ENCODE measurements around the gene MAEA. TPM values are rescaled to one million over a fixed set of nuclear protein-coding genes. Genes with fewer than 3 reads are reported as not detected.

MAEA gene
- total RNA-seq (2022; extraction: Qiagen RNA extraction; ENCODE audit: low read depth) = 48.8 to 68.1 TPM (median 64.7 TPM) in 5 replicates

DNA sequence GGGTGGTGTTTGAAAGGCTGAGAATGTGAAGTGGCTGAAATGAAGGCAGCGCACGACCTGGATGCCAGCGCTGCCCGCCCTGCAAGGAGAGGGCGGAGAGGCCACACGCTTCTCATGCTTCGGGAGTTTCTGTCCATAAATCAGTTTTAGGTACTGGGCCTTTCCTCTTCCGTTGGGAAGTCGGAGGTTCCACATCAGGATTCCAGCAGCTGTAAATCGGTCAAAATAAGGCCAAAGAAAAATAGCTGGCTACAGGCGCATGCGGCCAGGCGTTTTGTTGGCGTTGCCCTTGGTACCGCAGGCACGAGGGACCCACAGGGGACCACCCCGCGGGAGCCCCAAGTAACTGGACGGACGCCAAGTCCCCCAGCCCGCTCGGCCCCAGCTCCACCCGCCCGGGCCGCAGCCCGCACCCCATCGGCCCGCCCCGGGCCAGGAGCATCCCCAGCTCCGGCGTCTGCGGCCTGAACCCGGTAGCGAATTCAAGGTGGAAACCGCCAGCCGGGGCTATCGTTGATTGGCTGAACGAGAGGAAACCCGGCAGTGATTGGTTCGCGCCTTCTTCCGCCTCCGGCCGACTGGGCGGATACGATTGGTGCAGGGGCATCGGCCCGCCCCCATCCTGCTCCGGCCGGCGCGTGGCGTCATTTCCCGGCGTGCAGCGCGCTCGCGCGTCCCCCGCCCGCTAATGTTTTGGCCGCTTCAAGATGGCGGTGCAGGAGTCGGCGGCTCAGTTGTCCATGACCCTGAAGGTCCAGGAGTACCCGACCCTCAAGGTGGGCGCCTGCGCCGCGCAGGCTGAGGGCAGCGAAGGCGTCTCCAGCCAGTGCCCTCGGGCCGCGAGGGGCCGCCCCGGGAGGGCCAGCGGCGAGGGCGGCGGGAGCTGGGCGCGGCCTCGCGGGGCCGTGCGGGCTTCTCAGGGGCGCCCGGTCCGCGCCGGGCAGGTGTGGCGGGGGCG lies at the start of gene MAEA:
TSS of gene MAEA (plus strand) at position 685 of the 958 bp plus-strand sequence. CDS start at position 708, 23 bp downstream.

DNA sequence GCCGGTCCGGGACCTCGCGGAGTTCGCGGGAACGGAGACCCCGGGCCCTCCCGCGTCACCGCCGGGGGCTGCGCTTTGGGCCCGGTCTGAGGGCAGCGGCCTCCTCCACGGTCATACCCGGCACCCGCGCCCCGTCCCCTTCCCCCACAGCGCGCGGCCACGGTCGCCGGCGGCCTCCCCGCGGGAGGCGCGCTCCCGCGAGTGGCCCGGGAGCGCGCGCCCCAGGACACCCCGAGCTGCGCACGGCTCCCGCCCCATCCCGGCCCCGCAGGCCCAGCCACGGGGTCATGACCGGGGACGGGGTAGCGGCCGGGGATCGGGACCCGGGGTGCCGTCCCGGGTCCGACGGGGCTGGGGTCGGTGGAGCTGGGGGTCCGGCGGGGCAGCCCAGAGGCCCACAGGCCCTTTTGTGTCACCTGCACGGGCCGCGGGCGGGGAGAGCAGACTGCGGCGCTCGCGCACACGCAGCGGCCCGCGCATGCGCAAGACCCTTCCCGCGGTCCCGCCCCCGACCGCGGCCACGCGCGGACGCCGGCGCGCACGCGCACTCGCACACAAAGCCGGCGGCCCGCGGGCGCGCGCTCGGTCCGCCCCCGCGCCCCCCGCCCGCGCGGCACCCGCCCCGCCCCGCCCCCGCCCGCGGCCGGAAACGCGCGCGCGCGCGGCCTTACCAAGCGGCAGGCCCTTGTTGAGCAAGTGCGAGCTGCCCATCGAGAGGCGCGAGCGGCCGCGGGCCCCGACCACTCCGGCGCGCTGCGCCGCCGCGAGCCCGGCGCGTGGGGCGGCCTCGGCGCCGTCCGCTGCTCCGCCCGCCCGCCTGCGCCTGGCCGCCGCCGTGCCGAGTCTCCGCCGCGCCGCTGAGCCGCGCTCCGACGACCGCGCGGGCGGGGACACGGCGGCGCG lies 41.2 kb upstream of the MAEA start, which contains the start of gene CTBP1:
TSS of gene CTBP1 (minus strand) at position 886 of the 903 bp plus-strand sequence. CDS start 7,799 bp downstream, outside the sequence.

DNA sequence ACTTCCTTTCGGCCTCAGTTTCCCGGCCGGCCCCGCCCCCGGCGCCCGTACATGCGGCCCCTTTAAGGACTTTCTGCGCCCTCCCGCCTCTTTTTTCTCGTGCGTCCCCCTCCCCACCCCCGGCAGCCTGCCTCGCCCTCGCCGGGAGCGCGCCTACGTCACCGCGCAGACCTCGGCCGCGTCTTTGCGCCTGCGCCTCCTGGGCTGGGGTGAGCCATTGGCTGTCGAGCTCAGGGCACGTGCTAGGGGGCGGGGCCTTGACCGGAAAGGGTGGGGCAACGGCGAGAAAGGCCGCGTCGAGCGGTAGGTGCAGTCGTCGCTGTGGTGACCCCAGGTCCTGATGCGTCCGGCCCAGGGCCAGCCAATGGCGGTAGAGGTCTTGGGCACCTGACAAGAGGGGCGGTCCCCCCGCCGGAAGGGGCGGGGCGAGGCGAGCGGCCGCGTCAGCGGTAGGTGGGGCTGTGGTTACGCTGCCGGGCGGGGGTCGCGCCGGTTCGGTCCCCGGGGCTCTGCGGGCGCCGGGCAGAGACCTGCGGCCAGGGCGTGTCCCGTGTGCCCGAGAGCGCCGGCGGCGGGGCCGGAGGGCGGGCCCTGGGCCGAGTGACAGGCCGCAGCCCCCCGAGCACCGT lies 57.2 kb downstream of the MAEA start, which contains the start of gene UVSSA:
TSS of gene UVSSA (plus strand) at position 428 of the 629 bp plus-strand sequence. CDS start 884 bp downstream, outside the sequence.

Other genes starting within 250 kb of the MAEA start
- gene RNF212, start 176.3 kb upstream of the MAEA start, total RNA-seq (2022; extraction: Qiagen RNA extraction; ENCODE audit: low read depth) = 1.5 to 2.5 TPM (median 1.7 TPM) in 5 replicates
- 0.13 to 0.69 TPM (median 0.34 TPM) in 4 of 5 replicates, not detected in the other for gene SPON2, start 117.3 kb upstream of the MAEA start, total RNA-seq (2022; extraction: Qiagen RNA extraction; ENCODE audit: low read depth)
- 56.7 to 97.3 TPM (median 85.7 TPM) in 5 replicates for gene CTBP1, start 40.8 kb upstream of the MAEA start, total RNA-seq (2022; extraction: Qiagen RNA extraction; ENCODE audit: low read depth)
- gene UVSSA, start 57.3 kb downstream of the MAEA start, total RNA-seq (2022; extraction: Qiagen RNA extraction; ENCODE audit: low read depth) = 3.2 to 5.7 TPM (median 5.0 TPM) in 5 replicates
- gene NKX1-1, start 116.6 kb downstream of the MAEA start, total RNA-seq (2022; extraction: Qiagen RNA extraction; ENCODE audit: low read depth) = not detected in 5 replicates

All from A549 treated with ZK216348 at 1 μM for 4 hours (cell line).